ENCODE results near the gene GLI1.

DNA sequence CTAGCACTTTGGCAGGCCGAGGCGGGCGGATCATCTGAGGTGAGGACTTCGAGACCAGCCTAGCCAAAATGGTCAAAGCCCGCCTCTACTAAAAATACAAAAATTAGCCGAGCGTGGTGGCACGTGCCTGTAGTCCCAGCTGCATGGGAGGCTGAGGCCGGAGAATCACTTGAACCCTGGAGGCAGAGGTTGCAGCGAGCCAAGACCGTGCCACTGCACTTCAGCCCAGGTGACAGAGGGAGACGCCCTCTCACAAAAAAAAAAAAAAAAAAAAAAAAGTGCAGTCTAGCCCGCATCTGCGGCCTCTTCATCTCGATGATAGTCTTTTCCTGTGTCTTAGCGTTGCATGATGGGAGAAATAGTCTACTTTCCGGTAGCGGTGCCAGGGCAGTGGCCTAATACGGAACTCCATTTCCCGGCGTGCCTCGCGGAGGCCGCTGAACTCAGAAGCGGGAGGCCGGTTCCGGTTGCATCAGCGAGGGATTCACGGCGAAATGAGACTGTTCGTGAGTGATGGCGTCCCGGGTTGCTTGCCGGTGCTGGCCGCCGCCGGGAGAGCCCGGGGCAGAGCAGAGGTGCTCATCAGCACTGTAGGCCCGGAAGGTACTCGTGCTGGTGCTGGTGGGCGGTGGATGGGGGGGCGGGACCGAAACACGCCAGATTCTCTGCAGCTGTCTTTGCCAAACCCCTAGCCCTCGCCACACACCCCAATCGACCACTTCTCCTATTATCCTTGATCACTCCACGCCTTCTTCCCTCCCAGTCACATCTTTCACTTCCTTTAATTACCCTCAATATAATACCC is 28.2 kb downstream of the GLI1 start, which contains the start of gene MARS1:
- TF ChIP-seq EZH2 (IDR thresholded peaks at IDR 0.05; ENCODE audit: borderline replicate concordance, insufficient read depth, low read length, poor library complexity, severe bottlenecking) = no peak
- TF ChIP-seq, protein P1, sequence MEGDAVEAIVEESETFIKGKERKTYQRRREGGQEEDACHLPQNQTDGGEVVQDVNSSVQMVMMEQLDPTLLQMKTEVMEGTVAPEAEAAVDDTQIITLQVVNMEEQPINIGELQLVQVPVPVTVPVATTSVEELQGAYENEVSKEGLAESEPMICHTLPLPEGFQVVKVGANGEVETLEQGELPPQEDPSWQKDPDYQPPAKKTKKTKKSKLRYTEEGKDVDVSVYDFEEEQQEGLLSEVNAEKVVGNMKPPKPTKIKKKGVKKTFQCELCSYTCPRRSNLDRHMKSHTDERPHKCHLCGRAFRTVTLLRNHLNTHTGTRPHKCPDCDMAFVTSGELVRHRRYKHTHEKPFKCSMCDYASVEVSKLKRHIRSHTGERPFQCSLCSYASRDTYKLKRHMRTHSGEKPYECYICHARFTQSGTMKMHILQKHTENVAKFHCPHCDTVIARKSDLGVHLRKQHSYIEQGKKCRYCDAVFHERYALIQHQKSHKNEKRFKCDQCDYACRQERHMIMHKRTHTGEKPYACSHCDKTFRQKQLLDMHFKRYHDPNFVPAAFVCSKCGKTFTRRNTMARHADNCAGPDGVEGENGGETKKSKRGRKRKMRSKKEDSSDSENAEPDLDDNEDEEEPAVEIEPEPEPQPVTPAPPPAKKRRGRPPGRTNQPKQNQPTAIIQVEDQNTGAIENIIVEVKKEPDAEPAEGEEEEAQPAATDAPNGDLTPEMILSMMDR (IDR thresholded peaks at IDR 0.05; ENCODE audit: poor library complexity, severe bottlenecking) = peak; percentile 62
- no peak for TF ChIP-seq EP300 (conservative IDR thresholded peaks at IDR 0.05; ENCODE audit: poor library complexity, severe bottlenecking)
- no peak for TF ChIP-seq RAD21 (conservative IDR thresholded peaks at IDR 0.05)
- peak; percentile 94 for TF ChIP-seq POLR2AphosphoS5 (IDR thresholded peaks at IDR 0.05)
- TF ChIP-seq SMC3 (conservative IDR thresholded peaks at IDR 0.05; ENCODE audit: poor library complexity) = no peak
- peak; percentile 83 for TF ChIP-seq TAF1 (IDR thresholded peaks at IDR 0.05; ENCODE audit: low read depth)
- TF ChIP-seq, protein P2, sequence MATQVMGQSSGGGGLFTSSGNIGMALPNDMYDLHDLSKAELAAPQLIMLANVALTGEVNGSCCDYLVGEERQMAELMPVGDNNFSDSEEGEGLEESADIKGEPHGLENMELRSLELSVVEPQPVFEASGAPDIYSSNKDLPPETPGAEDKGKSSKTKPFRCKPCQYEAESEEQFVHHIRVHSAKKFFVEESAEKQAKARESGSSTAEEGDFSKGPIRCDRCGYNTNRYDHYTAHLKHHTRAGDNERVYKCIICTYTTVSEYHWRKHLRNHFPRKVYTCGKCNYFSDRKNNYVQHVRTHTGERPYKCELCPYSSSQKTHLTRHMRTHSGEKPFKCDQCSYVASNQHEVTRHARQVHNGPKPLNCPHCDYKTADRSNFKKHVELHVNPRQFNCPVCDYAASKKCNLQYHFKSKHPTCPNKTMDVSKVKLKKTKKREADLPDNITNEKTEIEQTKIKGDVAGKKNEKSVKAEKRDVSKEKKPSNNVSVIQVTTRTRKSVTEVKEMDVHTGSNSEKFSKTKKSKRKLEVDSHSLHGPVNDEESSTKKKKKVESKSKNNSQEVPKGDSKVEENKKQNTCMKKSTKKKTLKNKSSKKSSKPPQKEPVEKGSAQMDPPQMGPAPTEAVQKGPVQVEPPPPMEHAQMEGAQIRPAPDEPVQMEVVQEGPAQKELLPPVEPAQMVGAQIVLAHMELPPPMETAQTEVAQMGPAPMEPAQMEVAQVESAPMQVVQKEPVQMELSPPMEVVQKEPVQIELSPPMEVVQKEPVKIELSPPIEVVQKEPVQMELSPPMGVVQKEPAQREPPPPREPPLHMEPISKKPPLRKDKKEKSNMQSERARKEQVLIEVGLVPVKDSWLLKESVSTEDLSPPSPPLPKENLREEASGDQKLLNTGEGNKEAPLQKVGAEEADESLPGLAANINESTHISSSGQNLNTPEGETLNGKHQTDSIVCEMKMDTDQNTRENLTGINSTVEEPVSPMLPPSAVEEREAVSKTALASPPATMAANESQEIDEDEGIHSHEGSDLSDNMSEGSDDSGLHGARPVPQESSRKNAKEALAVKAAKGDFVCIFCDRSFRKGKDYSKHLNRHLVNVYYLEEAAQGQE (IDR thresholded peaks at IDR 0.05; ENCODE audit: borderline replicate concordance) = no peak

All from neural cell (in vitro differentiated cells).